ENCODE data around the gene FAM187B.

DNA sequence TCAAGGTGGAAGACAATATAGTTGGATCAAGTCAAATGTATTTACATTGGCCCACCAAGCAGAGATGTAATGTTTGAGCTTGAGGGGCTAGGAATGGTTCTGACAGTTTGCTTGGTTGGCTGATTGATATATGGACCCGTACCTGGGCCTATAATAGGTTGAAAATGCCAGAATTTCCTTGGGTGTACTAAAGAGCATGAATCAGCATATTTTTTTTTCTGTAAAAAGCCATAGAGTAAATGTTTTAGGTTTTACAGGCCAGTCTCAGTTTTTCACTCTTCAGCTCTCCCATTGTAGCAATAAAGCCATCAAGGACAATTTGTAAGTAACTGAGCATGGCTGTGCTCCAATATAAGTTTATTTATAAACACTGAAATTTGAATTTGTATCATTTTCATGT is 47.2 kb downstream of the FAM187B start:
- TF ChIP-seq CTCF (conservative IDR thresholded peaks at IDR 0.05 in 1 of 2, IDR thresholded peaks at IDR 0.05 in 1 of 2; ENCODE audit: extremely low read depth in 1 of 2, insufficient read depth in 1 of 2, low read depth in 1 of 2, low read length in 2 of 2) (no peak), EZH2 (IDR thresholded peaks at IDR 0.05; ENCODE audit: borderline replicate concordance, low read length) (no peak)

All from mammary epithelial cell (primary cell).